SU-DHL-6 (cell line): ENCODE measurements around the gene HS2ST1.

Experiments
- H2AFZ ChIP-seq: fragments of 200-600 bp; sonication (generic); 2 replicates; pipeline ENCODE4 v1.6.1; 2014; ENCODE audit warnings: low read depth, mild to moderate bottlenecking, moderate library complexity, mixed read lengths, antibody characterized with exemption, low read length; ENCODE audit not compliant: severe bottlenecking
- H3F3A ChIP-seq: fragments of 200-600 bp; shearing (Covaris generic); 2 replicates; pipeline ENCODE4 v1.6.0; 2016; ENCODE audit warnings: antibody characterized with exemption, mild to moderate bottlenecking; ENCODE audit not compliant: insufficient read depth
- H3K27ac ChIP-seq: fragments of 200-600 bp; sonication (generic); 2 replicates; pipeline ENCODE4 v1.5.1; 2016; ENCODE audit warnings: low read depth, mild to moderate bottlenecking, low read length, moderate library complexity, mixed read lengths
- H3K27me3 ChIP-seq: fragments of 200-600 bp; sonication (generic), shearing (Covaris generic); 2 replicates; pipeline ENCODE4 v1.6.0; 2014; ENCODE audit warnings: mild to moderate bottlenecking, low read length
- H3K36me3 ChIP-seq: fragments of 200-600 bp; sonication (generic); 2 replicates; pipeline ENCODE4 v1.6.1; 2014; ENCODE audit warnings: mild to moderate bottlenecking, low read length, mixed read lengths
- H3K4me2 ChIP-seq: fragments of 300-600, 200-600 bp; shearing (Covaris generic), sonication (generic); 2 replicates; pipeline ENCODE4 v1.6.0; 2014; ENCODE audit warnings: low read length, low read depth, mild to moderate bottlenecking; ENCODE audit not compliant: poor library complexity, severe bottlenecking
- H3K4me3 ChIP-seq: fragments of 200-600 bp; sonication (generic); 2 replicates; pipeline ENCODE4 v1.5.1; 2014; ENCODE audit warnings: antibody characterized with exemption, low read length, mild to moderate bottlenecking, mixed read lengths; ENCODE audit not compliant: insufficient read depth, poor library complexity, severe bottlenecking
- H3K79me2 ChIP-seq: fragments of 200-600 bp; sonication (generic); 2 replicates; pipeline ENCODE4 v1.6.1; 2014; ENCODE audit warnings: mild to moderate bottlenecking, low read length, moderate library complexity; ENCODE audit not compliant: insufficient read depth
- H3K9ac ChIP-seq: fragments of 200-600 bp; sonication (generic); 2 replicates; pipeline ENCODE4 v1.7.0; 2014; ENCODE audit warnings: mild to moderate bottlenecking, low read length
- H3K9me2 ChIP-seq: fragments of 200-600 bp; sonication (generic); replicated peaks from 2 replicates; pipeline ENCODE4 v1.6.1; 2014; ENCODE audit warnings: low read length; ENCODE audit not compliant: insufficient read depth
- H3K9me3 ChIP-seq: fragments of 200-600 bp; sonication (generic); 2 replicates; pipeline ENCODE4 v1.6.1; 2014; ENCODE audit warnings: low read length, mixed read lengths; ENCODE audit not compliant: insufficient read depth
- H4K20me1 ChIP-seq: fragments of 200-600 bp; sonication (generic); 2 replicates; pipeline ENCODE4 v1.6.1; 2014; ENCODE audit warnings: low read depth, mild to moderate bottlenecking, antibody characterized with exemption, low read length, moderate library complexity, mixed read lengths
- EZH2phosphoT487 ChIP-seq: fragments of 200-600 bp; sonication (generic), shearing (Covaris generic); conservative IDR thresholded peaks from 2 replicates; pipeline ENCODE4 v1.6.1; 2018; ENCODE audit warnings: mild to moderate bottlenecking, antibody characterized with exemption, low read length, moderate library complexity, mixed read lengths
- TF ChIP-seq, protein P1 (sequence below): fragments of 200-600 bp; sonication (generic); IDR thresholded peaks from one replicate; pipeline ENCODE4 v1.5.1; 2017; ENCODE audit warnings: antibody characterized with exemption, mild to moderate bottlenecking, low read length, moderate library complexity; ENCODE audit not compliant: insufficient read depth, poor library complexity, severe bottlenecking

The HS2ST1 gene

DNA sequence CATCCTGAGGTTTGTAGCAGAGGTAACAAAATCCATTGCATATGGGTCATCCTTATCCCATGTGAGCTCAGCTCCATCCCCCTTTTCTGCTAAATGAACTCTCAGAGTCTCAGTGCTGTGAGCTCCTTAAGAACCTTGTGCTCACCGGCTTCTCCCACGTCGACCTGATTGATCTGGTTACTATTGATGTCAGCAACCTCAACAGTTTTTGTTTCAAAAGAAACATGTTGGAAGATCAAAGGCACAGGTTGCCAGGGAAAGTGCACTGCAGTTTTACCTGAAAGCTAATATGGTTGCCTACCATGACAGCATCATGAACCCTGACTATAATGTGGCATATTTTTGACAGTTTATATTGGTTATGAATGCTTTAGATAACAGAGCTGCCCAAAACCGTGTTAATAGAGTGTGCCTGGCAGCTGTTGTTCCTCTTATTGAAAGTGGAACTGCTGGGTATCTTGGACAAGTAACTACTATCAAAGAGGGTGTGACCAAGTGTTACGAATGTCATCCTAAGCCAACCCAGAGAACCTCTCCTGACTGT is 131.4 kb downstream of the HS2ST1 start:
- TF ChIP-seq, protein P1, sequence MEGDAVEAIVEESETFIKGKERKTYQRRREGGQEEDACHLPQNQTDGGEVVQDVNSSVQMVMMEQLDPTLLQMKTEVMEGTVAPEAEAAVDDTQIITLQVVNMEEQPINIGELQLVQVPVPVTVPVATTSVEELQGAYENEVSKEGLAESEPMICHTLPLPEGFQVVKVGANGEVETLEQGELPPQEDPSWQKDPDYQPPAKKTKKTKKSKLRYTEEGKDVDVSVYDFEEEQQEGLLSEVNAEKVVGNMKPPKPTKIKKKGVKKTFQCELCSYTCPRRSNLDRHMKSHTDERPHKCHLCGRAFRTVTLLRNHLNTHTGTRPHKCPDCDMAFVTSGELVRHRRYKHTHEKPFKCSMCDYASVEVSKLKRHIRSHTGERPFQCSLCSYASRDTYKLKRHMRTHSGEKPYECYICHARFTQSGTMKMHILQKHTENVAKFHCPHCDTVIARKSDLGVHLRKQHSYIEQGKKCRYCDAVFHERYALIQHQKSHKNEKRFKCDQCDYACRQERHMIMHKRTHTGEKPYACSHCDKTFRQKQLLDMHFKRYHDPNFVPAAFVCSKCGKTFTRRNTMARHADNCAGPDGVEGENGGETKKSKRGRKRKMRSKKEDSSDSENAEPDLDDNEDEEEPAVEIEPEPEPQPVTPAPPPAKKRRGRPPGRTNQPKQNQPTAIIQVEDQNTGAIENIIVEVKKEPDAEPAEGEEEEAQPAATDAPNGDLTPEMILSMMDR = no peak
- TF ChIP-seq EZH2phosphoT487 = no peak
- Histone ChIP-seq H4K20me1 (no peaks in the 10 kb centered on the region), H3F3A (peaks cover 72% of the 10 kb centered on the region), H3K27me3 (no peaks in the 10 kb centered on the region), H3K9me2 (no peaks in the 10 kb centered on the region), H3K4me3 (no peak overlapping the region), H3K79me2 (peaks cover 99% of the 10 kb centered on the region), H3K9ac (no peak overlapping the region; the same call in 1 of the 2 replicates), H3K36me3 (peaks cover 14% of the 10 kb centered on the region), H3K4me2 (peak overlapping the region; percentile 73), H2AFZ (no peak overlapping the region), H3K9me3 (peaks cover 12% of the 10 kb centered on the region; the same call in 1 of the 2 replicates), H3K27ac (peak overlapping the region; percentile 83)

DNA sequence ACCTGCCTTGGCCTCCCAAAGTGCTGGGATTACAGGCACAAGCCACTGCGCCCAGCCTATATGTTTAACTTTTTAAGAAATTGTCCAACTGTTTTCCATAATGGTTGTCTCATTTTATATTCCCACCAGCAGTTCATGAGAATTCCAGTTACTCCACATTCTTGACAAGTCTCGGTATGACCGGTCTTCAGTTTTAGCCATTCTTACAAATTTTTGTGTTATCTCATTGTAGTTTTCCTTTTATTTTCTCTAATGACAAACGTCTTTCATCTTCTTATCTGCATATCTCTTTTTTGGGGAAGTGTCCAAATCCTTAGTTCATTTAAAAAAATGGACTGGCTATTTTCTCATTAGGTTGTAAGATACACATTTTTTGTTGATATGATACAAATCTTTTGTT is 132.5 kb downstream of the HS2ST1 start:
- no peaks in the 10 kb centered on the region for H4K20me1 ChIP-seq
- H3F3A ChIP-seq = peaks cover 72% of the 10 kb centered on the region
- no peak overlapping the region for H3K9ac ChIP-seq
- H3K27me3 ChIP-seq = no peaks in the 10 kb centered on the region
- peaks cover 12% of the 10 kb centered on the region; the same call in 1 of the 2 replicates for H3K9me3 ChIP-seq
- peaks cover 14% of the 10 kb centered on the region for H3K36me3 ChIP-seq
- no peak overlapping the region for H2AFZ ChIP-seq
- no peak overlapping the region for H3K4me3 ChIP-seq
- H3K27ac ChIP-seq = peak overlapping the region; percentile 98; the same call in 1 of the 2 replicates
- H3K9me2 ChIP-seq = no peaks in the 10 kb centered on the region
- TF ChIP-seq, protein P1 = no peak
- TF ChIP-seq EZH2phosphoT487 = no peak
- H3K79me2 ChIP-seq = peaks cover 98% of the 10 kb centered on the region
- no peak overlapping the region for H3K4me2 ChIP-seq

DNA sequence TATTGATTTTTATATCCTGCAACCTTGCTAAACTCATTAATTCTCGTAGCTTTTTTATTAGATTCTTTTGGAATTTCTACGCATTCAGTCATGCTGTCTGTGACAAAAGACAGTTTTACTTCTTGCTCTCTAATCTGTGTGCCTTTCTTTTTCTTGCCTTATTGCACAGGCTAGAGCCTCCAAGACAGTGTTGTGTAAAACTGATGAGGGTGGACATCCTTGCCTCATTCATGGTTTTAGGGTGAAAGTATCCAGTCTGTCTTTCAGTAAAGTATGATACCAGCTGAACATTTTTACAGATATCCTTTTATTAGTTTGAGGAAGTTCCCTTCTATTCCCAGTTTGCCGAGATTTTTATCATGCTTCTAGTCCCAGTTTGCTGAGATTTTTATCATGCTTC is 133.8 kb downstream of the HS2ST1 start:
- no peak overlapping the region for H2AFZ ChIP-seq
- H3K27me3 ChIP-seq = no peaks in the 10 kb centered on the region
- peak overlapping the region; percentile 66 for H3K4me2 ChIP-seq
- peaks cover 95% of the 10 kb centered on the region for H3K79me2 ChIP-seq
- H3K36me3 ChIP-seq = peaks cover 14% of the 10 kb centered on the region
- H3K4me3 ChIP-seq = no peak overlapping the region
- H3K27ac ChIP-seq = peak overlapping the region; percentile 98
- H3F3A ChIP-seq = peaks cover 73% of the 10 kb centered on the region
- no peaks in the 10 kb centered on the region for H3K9me2 ChIP-seq
- no peaks in the 10 kb centered on the region for H4K20me1 ChIP-seq
- H3K9me3 ChIP-seq = peaks cover 12% of the 10 kb centered on the region; the same call in 1 of the 2 replicates
- H3K9ac ChIP-seq = no peak overlapping the region
- no peak for TF ChIP-seq EZH2phosphoT487

DNA sequence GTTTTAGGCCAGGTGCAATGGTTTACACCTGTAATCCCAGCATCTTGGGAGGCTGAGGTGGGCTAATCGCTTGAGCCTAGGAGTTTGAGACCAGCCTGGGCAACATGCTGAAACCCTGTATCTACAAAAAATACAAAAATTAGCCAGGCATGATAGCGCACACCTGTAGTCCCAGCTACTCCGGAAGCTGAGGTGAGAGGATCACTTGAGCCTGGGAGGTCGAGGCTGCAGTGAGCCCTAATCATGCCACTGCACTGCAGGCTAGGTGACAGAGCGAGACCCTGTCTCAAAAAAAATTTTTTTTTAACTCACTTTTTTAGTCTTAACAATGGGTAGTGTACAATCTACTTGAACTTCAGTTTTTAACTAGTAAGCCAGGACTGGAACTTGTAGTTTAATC is 137.5 kb downstream of the HS2ST1 start:
- H2AFZ ChIP-seq = no peak overlapping the region
- peaks cover 95% of the 10 kb centered on the region for H3K79me2 ChIP-seq
- H4K20me1 ChIP-seq = no peaks in the 10 kb centered on the region
- H3K4me3 ChIP-seq = peak overlapping the region; percentile 41
- peak overlapping the region; percentile 98 for H3K27ac ChIP-seq
- peak overlapping the region; percentile 53 for H3K9ac ChIP-seq
- H3F3A ChIP-seq = peaks cover 77% of the 10 kb centered on the region
- TF ChIP-seq, protein P1 = no peak
- TF ChIP-seq EZH2phosphoT487 = no peak
- H3K27me3 ChIP-seq = no peaks in the 10 kb centered on the region
- peaks cover 14% of the 10 kb centered on the region for H3K36me3 ChIP-seq
- H3K9me2 ChIP-seq = no peaks in the 10 kb centered on the region
- H3K9me3 ChIP-seq = peaks cover 12% of the 10 kb centered on the region; the same call in 1 of the 2 replicates
- H3K4me2 ChIP-seq = peak overlapping the region; percentile 66
